Smooth muscle cell (in vitro differentiated cells): Measurements from ENCODE around the gene ESYT3. TPM values are rescaled to one million over a fixed set of nuclear protein-coding genes. Genes with fewer than 3 reads are reported as not detected.
A peak's percentile ranks its signal among the peaks of the same experiment; 100 is the strongest.

Experiments used
- DNase-seq: peaks from one replicate; lab custom pipeline; 2025; ENCODE audit not compliant: unreplicated experiment; lab: John Stamatoyannopoulos, UW
- H2AFZ ChIP-seq: fragments of 200-600 bp; sonication (generic); 2 replicates; pipeline ENCODE4 v1.6.0; 2016; ENCODE audit warnings: antibody characterized with exemption, low read depth, mild to moderate bottlenecking
- H3F3A ChIP-seq: fragments of 200-600 bp; sonication (generic); 2 replicates; pipeline ENCODE4 v1.6.0; 2017; ENCODE audit warnings: antibody characterized with exemption, low read depth
- H3K27ac ChIP-seq: fragments of 200-600 bp; sonication (generic); 2 replicates; pipeline ENCODE4 v1.5.1; 2016; ENCODE audit warnings: low read depth, mild to moderate bottlenecking
- H3K27me3 ChIP-seq: fragments of 200-600 bp; sonication (generic); 2 replicates; pipeline ENCODE4 v1.6.1; 2016; ENCODE audit warnings: low read depth, mild to moderate bottlenecking
- H3K36me3 ChIP-seq: fragments of 200-600 bp; sonication (generic); 2 replicates; pipeline ENCODE4 v1.5.1; 2016; ENCODE audit warnings: low read depth
- H3K4me1 ChIP-seq: fragments of 200-600 bp; sonication (generic); 2 replicates; pipeline ENCODE4 v1.5.1; 2016; ENCODE audit warnings: low read depth
- H3K4me2 ChIP-seq: fragments of 200-600 bp; sonication (generic); 2 replicates; pipeline ENCODE4 v1.6.0; 2016; ENCODE audit warnings: mild to moderate bottlenecking
- H3K4me3 ChIP-seq: fragments of 200-600 bp; sonication (generic); 2 replicates; pipeline ENCODE4 v1.5.1; 2016; ENCODE audit warnings: mild to moderate bottlenecking
- H3K79me2 ChIP-seq: fragments of 200-600 bp; sonication (generic); 2 replicates; pipeline ENCODE4 v1.6.0; 2016; ENCODE audit warnings: low read depth, mild to moderate bottlenecking
- H3K9ac ChIP-seq: fragments of 200-600 bp; sonication (generic); 2 replicates; pipeline ENCODE4 v1.6.0; 2016; ENCODE audit warnings: low read depth
- H3K9me3 ChIP-seq: fragments of 200-600 bp; sonication (generic); replicated peaks from 2 replicates; pipeline ENCODE4 v1.5.1; 2016; ENCODE audit warnings: low read depth
- H4K20me1 ChIP-seq: fragments of 200-600 bp; sonication (generic); 2 replicates; pipeline ENCODE4 v1.6.0; 2016; ENCODE audit warnings: low read depth
- WGBS: methylation state at CpG from one replicate; pipeline ENCODE4 v1.1.7; 2016; ENCODE audit warnings: low lambda C conversion rate; 5-methylcytosine and 5-hydroxymethylcytosine counted together
- polyA plus RNA-seq: library from polyadenylated mRNA; unstranded; fragments of >200 nt; fragmentation: Nextera tagmentation; extraction: Ambion mirVana; gene quantifications from 2 replicates; pipeline ENCODE4 v1.2.1, GENCODE V29; 2016
- total RNA-seq: library from RNA; depleted of rRNA; stranded (reverse); fragments of >200 nt; gene quantifications from 2 replicates; pipeline ENCODE4 v1.2.3, GENCODE V29; 2014
- TF ChIP-seq, protein P1 (sequence below): fragments of 200-600 bp; sonication (generic); IDR thresholded peaks from 2 replicates; pipeline ENCODE4 v1.5.1; 2017; ENCODE audit warnings: borderline replicate concordance, mild to moderate bottlenecking, antibody characterized with exemption; ENCODE audit not compliant: insufficient read depth, poor library complexity, severe bottlenecking

The ESYT3 gene
- total and polyA plus RNA-seq, 2 experiments from 2014 or later, result 1.2 to 5.5 TPM

DNA sequence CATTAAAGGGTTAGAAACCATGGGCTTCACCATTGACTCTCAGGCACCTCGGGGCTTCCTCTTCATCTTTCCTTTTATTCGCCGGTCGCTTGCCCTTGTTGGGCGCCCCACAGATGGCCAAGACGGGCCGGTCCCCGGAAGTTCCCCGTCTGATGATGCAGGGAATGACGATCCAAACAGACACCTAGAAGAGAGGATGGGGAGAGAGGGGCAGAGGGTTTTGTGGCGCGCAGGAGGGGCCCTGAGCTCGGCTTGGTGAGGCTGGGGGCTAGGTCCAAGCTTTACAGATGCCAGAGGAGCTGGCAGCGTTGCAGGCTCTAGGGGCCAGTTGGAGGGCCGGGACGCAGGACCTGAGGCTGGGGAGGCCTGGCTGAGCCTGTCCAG, 532 bp upstream of the ESYT3 start:
- Histone ChIP-seq H4K20me1 (no peaks in the 10 kb centered on the region), H3K9ac (no peak overlapping the region), H3K79me2 (no peaks in the 10 kb centered on the region), H3K27me3 (peaks cover 44% of the 10 kb centered on the region), H3K27ac (no peak overlapping the region), H3K36me3 (no peaks in the 10 kb centered on the region), H2AFZ (no peak overlapping the region), H3K9me3 (no peaks in the 10 kb centered on the region), H3K4me3 (no peak overlapping the region), H3K4me1 (peaks cover 4% of the 10 kb centered on the region), H3K4me2 (peak overlapping the region; percentile 96), H3F3A (no peaks in the 10 kb centered on the region)
- TF ChIP-seq, protein P1, sequence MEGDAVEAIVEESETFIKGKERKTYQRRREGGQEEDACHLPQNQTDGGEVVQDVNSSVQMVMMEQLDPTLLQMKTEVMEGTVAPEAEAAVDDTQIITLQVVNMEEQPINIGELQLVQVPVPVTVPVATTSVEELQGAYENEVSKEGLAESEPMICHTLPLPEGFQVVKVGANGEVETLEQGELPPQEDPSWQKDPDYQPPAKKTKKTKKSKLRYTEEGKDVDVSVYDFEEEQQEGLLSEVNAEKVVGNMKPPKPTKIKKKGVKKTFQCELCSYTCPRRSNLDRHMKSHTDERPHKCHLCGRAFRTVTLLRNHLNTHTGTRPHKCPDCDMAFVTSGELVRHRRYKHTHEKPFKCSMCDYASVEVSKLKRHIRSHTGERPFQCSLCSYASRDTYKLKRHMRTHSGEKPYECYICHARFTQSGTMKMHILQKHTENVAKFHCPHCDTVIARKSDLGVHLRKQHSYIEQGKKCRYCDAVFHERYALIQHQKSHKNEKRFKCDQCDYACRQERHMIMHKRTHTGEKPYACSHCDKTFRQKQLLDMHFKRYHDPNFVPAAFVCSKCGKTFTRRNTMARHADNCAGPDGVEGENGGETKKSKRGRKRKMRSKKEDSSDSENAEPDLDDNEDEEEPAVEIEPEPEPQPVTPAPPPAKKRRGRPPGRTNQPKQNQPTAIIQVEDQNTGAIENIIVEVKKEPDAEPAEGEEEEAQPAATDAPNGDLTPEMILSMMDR, result no peak
- no peak for DNase-seq
- 80% methylated on average over 16 of the region's 16 CpGs for WGBS

DNA sequence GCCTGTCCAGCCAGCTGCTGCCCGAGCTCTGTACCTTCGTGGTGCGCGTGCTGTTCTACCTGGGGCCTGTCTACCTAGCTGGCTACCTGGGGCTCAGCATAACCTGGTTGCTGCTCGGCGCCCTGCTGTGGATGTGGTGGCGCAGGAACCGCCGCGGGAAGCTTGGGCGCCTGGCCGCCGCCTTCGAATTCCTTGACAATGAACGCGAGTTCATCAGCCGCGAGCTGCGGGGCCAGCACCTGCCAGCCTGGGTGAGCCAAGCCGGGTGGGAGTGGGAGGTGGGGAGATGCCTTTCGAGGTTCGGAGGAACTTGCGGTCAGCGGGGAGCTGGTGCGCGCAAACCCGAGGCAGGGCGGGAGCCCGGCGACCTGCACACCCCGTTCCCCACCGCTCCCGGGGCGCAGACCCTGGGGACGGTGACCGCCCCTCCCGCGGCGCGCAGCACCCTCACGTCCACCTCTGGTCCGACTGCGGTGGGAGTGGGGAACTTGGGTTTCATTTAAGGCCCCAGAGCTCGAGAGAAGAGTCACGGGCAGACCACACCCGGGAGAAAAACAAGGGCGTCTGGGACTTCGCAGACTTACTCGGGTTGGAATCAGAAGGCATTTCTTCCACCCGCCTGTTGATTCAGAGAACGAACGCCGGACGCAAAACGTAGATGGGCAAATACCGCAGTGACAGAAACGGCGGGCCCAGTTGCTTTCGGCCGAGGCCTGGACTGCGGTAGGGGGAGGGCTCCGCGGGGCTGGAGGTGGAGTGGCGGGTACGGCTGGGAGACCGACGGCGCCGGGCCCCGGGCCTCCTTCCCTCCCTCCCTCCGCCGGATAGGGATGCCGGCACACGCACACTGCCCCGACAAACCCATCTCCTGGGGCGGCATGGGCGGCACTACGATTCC, 708 bp downstream of the ESYT3 start:
- Histone ChIP-seq H3K9ac (no peak overlapping the region), H3F3A (no peaks in the 10 kb centered on the region), H4K20me1 (no peaks in the 10 kb centered on the region), H3K9me3 (no peaks in the 10 kb centered on the region), H2AFZ (peak overlapping the region; percentile 30), H3K79me2 (no peaks in the 10 kb centered on the region), H3K4me3 (peak overlapping the region; percentile 58), H3K4me2 (peak overlapping the region; percentile 96), H3K36me3 (no peaks in the 10 kb centered on the region), H3K27ac (no peak overlapping the region), H3K4me1 (peaks cover 6% of the 10 kb centered on the region), H3K27me3 (peaks cover 44% of the 10 kb centered on the region)
- 5% methylated on average over 58 of the region's 78 CpGs for WGBS
- no peak for DNase-seq
- TF ChIP-seq, protein P1, result no peak

DNA sequence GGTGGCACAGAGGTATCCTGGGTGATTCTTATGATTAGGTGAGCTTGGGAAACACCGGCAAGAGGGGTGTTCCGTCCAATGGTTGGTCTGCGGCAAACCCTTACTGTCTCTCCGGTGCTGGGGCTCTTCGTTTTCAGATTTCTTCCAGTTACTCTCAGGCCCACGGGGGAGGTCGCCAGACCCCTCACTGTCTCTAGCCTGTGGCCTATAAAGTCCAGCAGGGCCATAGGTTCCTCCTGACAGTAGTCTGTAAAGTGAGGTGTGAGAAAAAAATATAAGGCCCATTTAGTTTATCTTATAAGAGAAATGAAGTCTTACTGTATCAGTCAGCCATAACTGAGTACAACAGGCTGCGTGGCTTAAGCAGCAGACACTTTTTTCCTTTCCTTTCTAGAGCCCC, 1.4 kb downstream of the ESYT3 start:
- peak overlapping the region; percentile 58 for H3K4me3 ChIP-seq
- no peak overlapping the region for H3K9ac ChIP-seq
- no peak for DNase-seq
- H3K9me3 ChIP-seq, result no peaks in the 10 kb centered on the region
- H3K27me3 ChIP-seq, result peaks cover 44% of the 10 kb centered on the region
- H3K27ac ChIP-seq, result no peak overlapping the region
- no peaks in the 10 kb centered on the region for H3F3A ChIP-seq
- peak overlapping the region; percentile 96 for H3K4me2 ChIP-seq
- H3K79me2 ChIP-seq, result no peaks in the 10 kb centered on the region
- H3K4me1 ChIP-seq, result peaks cover 6% of the 10 kb centered on the region
- no peaks in the 10 kb centered on the region for H4K20me1 ChIP-seq
- no peaks in the 10 kb centered on the region for H3K36me3 ChIP-seq
- H2AFZ ChIP-seq, result no peak overlapping the region
- 75% methylated on average over 8 of the region's 8 CpGs for WGBS
- TF ChIP-seq, protein P1, result no peak
